NCI-H69 (cell line): ENCODE measurements around the gene GPR146.

Source experiments
- DNase-seq: peaks from one replicate; lab custom pipeline; 2025; lab: John Stamatoyannopoulos, UW

Gene GPR146

DNA sequence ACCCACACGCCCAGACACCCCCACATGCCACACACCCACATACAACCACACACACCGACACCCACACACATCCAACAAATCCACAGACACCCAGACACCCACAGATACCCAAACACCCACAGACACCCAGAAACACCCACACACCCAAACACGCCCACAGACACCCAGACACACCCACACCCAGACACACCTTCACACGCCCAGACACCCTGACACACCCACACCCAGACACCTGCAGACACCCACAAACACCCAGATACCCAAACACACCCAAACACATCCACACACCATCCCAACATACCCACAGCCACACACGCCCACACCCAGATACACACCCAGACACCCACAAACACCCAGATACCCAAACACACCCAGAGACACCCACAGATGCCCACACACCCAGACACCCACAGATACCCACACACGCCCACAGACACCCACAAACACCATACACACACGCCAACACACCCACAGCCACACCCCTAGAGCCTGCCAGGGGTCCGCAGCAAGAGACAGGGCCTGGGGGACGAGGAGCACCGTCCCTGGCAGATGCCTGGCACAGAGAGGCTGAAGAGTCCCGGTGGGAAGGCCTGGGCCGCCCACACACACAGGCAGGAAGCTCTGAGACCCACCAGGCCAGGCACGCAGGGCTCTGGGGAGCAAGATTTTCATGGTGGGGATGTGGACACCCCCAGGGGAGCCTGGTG lies 32.9 kb upstream of the GPR146 start:
- no peak for DNase-seq

DNA sequence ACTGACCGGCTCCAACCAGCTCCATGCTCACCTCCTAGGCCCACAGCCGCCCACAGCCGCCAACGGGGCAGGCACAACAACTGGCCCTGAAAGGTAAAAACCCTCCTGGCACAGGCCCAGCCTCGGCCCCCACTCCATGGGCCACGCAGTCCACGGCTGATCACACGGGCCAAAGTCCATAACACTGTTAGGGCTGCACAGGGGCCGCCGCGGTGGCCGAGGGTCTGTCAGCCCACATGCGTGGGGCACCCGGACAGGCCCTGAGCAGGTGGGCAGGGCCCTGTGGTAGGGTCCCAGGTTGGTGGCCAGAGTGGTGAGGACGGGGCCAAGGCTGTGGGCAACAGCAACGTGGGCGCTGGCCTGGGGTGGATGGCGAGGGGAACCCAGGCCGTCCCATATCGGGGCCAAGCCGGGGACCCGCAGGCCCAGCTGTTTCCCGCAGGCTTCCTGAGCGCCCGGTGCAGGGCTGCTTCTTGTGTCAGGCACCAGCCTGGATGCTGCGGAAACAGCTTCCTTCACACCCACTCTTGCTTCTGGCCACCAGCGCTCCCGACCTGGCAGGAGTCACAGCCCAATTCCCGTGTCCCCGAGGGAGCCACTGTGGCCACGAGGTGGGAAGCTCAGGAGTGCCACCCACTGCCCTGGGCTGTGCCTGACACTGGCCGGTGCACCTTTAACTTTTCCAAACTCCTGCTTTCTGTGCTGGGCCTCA lies 32.2 kb upstream of the GPR146 start:
- no peak for DNase-seq

DNA sequence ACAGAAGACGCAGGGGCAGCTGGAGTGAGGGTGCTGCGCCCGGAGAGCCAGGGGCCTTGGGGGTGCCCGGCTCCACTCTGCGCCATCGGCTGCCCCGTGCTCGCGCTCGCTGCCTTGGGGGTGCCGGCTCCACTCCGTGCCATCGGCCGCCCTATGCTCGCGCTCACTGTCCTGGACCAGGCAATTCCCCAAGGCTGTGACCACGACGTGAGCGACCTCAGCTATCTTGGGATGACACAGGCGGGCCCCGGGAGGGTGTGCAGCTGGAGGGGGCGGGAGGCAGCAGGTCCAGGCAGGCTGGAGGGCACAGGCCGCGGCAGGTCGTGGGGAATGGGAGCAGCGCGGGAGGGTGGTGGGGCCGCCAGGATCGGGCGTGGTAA lies 31.6 kb upstream of the GPR146 start:
- no peak for DNase-seq

GRCh38 chr7:1013581-1013980 lies 30.8 kb upstream of the GPR146 start:
- DNase-seq = no peak

DNA sequence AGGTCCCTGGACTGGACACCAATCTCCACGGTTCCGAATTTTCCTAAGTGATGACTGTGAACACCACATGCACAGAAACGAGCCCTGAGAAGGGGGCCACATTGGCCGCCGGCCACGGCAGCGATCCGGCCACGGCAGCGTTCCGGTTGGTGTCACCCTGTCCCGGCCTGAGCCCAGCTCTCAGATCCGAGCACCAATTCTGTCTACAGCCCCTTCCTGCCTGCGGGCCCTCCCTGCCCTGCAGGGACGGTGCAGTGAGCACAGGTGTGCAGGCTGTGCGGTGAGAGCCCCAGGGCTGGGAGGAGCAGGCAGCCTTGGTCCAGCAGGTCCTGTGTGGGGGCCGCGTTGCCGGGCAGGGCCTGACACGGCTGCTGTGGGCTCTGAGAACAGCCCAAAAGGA lies 29.7 kb upstream of the GPR146 start:
- no peak for DNase-seq

GRCh38 chr7:1015196-1016121 lies 28.9 kb upstream of the GPR146 start:
- DNase-seq = peak; percentile 19

DNA sequence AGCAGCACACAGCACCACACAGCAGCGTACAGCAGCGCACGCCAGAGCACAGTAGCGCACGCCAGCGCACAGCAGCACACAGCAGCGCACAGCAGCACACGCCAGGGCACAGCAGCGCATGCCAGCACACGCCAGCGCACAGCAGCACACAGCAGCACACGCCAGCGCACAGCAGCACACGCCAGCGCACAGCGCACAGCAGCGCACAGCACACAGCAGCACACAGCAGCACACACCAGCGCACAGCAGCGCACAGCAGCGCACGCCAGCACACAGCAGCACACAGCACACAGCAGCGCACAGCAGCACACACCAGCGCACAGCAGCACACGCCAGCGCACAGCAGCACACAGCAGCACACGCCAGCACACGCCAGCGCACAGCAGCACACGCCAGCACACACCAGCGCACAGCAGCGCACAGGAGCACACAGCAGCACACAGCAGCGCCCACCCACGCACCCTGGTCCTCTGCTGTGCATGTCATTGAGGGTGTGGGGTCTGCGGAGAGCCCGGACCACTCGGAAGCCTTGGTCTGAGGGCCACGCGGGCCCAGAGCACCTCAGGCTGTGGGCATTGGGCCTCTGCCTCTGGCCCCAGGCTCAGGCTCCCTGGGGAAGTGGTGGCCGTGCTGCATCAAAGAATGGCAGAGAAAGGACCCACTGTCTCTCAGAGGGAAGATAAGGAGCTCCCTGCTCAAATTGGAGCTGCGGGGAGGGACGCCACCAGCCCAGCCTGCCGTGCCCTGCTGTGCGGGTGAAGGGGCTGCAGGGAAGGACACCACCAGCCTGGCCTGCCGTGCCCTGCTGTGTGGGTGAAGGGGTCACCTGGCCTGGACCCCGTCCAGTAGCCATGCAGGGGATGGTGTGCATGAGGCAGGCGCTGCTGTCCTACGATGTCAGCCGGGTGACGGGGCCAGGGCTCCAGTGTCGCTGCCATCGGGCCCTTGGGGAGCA lies 27.5 kb upstream of the GPR146 start:
- DNase-seq = no peak

DNA sequence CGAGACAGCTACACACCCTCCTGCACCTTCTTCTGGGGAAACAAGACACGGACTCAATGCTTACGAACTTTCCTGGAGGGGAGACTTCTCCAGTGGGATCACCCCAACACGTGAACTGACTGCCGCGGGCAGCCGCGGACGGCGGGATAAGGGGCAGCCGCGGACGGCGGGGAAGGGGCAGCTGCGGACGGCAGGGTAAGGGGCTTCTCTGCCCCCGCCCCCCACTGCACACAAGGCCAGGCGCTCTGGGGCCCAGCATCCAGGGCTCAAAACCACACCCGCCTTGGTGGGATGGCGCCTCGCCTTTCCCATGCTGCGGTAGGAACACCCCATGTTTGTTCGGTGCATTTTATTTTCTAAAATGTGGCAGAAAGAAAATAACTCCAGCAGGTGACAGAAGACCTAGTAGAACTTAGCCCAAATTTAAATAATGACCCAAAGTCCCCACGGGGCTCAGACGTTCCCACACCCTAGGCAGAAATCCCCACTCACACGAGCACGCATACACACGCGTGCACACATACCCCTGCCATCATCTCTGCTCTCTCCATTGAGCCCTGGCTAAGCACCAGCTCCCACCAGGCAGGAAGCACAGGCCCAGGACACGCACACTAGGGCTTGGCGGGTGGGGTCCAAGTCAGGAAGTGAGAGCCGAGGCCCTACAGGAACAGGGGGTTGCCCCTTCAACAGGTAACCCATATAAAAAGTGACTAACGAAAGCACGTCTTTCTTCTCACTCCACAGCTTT lies 26.6 kb upstream of the GPR146 start:
- no peak for DNase-seq

DNA sequence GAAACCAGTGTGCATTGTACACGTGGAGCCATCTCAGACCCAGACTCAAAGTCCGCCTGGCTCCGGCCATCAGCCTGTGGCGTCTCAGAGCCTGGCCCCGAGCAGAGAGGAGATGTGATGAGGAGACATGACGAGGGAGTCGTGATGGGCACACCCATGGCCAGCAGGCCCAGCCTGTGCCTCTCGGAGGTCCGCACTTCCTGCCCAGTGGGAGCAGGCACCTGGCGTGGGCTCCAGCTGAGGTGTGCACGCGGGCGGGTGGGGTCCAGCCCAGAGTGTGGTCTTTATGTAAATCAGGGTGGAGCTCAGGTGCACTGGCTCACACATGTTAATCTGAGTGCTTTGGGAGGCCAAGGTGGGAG lies 26.0 kb upstream of the GPR146 start:
- no peak for DNase-seq

GRCh38 chr7:1019255-1019785 lies 25.0 kb upstream of the GPR146 start:
- no peak for DNase-seq

DNA sequence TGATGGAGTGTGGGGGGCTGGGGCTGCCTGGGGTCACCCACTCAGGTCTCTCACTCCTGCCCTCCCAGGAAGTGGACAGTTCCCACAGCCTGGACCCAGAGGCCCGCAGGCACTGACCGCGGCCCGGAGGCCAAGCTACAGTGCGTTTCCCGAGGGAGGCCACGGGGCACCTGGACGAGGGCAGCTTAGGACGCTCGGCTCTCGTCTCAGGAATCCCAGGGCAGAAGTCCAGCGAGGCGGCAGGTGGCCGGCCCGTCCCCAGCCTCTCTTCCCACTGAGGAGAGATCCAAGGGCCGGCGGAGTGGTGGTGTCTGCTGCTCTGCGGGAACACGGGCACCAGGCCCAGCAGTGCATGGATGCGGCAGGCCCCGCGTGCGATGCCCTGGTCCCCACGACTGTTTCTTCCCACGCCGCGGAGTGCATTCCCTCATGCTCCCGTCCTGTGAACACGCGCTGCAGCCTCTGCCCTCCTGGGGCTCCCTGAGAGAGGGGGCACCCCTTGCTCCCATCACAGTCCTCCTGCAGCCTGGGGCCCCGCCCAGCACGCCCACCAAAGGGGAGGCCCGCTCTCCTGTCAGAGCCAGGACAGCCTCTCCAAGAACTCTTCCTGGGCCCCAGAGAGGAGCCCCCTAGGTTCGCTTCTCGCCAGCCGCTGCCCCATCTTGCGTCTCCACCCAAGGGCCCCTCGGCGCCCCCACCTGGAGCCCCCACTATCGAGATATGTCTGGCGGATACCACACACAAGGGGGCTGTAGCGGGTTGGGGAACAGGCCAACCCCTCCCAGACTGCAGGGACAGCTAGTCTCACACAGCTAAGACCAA lies 24.3 kb upstream of the GPR146 start:
- no peak for DNase-seq

DNA sequence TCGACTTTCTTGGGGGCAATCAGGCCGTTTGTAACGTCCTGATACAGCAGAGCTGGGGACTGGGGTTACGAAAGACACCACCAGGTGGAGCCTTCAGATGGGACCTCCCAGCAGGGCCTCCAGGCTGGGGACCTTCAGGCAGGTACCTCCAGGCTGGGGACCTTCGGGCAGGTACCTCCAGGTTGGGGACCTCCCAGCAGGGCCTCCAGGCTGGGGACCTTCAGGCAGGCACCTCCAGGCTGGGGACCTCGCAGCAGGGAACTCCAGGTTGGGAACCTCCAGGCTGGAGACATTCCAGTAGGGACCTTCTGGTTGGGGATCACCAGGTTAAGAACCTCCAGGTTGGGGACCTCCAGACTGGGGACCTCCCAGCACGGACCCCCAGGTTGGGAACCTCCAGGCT lies 23.5 kb upstream of the GPR146 start:
- DNase-seq = no peak

GRCh38 chr7:1021366-1021765 lies 23.0 kb upstream of the GPR146 start:
- DNase-seq = no peak

GRCh38 chr7:1021931-1022330 lies 22.4 kb upstream of the GPR146 start:
- DNase-seq = no peak

GRCh38 chr7:1022356-1022755 lies 22.0 kb upstream of the GPR146 start:
- no peak for DNase-seq

DNA sequence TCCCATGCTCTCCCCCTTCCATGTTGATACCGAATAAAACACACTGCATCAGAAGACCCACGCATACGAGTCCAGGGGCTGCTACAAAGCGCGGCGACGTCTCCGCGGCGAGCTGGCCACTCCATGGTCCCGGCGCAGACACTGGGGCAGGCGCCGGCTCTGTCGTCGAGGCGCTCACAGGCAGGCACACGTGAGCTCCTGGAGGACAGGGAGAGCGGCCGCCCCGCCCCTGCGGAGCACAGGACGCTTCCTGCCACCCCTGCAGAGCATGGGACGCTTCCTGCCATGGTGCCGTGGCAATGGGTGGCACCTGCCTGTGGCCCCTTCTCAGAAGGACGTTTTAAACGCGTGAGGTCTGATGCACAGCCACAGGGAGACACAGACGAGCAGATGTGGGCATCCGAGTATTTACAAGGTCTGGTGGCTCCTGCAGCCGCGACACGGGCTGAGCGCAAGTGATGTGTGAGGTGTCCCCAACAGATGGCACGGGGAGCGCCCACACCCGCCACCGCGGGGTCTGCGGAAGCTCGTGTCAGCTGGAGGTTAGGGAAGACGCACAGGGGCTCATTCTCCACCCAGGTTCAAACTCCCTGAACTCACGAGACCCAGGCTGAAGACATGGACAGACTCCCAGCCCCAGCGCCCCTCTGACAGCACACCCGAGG lies 21.4 kb upstream of the GPR146 start:
- no peak for DNase-seq

GRCh38 chr7:1024331-1024841 lies 20.0 kb upstream of the GPR146 start:
- DNase-seq = peak; percentile 46

DNA sequence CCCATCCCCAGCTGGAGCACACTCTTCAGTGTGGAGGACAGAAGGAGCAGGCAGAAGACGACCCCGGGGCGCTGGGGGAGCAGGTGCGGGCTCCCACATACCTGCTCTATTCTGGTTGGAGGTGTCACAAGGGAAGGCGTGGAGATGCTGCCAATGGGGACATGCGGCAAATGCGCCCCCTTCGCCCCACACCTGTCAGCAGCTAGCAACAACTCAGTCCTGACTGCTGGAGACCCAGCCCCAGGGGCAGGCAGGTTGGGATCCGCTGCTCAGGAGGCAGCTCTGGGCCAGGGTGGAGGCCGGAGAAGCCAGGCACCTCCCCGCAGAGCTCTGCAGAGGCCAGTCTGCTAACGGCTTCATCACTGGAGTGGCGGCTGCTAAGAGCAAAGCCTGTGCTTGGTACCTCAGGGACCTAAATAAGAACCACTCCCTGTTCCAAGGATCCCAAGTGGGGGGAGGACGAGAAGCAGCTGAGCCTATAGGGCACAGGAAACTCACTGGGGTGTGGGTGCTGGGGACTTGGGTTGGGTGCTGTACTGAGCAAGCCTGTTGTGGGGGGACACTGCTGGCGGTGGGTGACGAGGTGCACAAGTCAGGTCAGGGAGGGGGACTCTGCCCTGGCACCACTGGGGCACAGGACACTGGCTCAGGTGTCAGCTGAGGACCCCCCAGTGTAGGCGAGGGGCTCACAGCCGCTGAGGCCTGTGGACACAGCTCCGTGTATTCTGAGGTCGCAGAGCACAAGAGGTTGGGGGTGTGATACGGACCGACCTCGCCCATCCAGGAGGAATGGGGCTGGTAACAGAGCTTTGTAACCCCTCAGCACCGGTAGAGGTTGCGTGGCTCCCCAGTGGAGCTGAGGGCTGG lies 19.2 kb upstream of the GPR146 start:
- no peak for DNase-seq
